Right kidney (tissue), 1 donor: ENCODE measurements around the gene GUK1.
"Not testable (repeated sequence)": the region's sequence is repeated elsewhere in the genome, so short reads cannot be mapped to it uniquely, and the experiment has no call there.

ENCODE experiments used
- DNase-seq: peaks from one replicate; pipeline ENCODE4 v3.0.0-alpha.2; 2016

The GUK1 gene

GRCh38 chr1:228101994-228102790 lies 37.9 kb upstream of the GUK1 start:
- peak; percentile 59 for DNase-seq

GRCh38 chr1:228102791-228103620 lies 37.1 kb upstream of the GUK1 start, which contains the start of gene C1orf35:
Gene C1orf35, minus strand, starts transcription at chr1:228103325. Its CDS starts 98 bp downstream, at chr1:228103227.
- DNase-seq = peak; percentile 96

GRCh38 chr1:228104526-228105269 lies 35.4 kb upstream of the GUK1 start:
- DNase-seq = no peak

DNA sequence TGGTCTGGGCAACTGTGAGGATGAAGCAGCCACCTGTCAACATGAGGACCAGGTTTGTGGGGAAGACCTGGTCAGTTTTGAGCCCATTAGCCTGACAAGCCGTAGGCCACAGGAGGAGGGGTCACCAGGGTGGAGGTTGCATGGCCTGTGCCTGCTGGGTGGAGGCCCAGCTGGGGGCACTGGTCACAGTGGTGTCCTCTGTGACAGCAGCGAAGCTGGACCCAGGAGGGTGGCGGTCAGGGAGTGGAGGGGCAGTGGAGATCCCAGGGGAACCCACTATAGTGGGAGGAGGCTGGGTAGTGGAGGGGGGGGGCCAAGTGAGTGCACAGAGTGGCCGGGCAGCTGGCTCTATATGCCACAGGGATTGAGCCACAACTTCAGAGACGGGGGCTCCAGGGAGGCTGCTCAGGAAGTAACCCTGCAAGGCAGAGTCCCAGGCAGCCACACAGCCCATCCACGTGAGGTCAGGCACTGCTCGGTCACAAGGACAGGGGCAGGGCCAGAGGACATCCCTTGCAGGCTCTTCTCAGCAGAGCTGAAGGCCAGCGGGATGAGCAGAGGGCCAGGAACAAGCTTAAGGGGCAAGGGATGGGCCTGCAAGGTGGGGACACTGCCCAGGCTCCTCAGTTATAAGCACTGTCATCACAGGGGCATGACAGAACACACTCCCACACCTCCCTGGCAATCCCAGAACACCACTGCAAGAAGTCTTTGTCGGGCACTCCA lies 34.6 kb upstream of the GUK1 start:
- no peak for DNase-seq

DNA sequence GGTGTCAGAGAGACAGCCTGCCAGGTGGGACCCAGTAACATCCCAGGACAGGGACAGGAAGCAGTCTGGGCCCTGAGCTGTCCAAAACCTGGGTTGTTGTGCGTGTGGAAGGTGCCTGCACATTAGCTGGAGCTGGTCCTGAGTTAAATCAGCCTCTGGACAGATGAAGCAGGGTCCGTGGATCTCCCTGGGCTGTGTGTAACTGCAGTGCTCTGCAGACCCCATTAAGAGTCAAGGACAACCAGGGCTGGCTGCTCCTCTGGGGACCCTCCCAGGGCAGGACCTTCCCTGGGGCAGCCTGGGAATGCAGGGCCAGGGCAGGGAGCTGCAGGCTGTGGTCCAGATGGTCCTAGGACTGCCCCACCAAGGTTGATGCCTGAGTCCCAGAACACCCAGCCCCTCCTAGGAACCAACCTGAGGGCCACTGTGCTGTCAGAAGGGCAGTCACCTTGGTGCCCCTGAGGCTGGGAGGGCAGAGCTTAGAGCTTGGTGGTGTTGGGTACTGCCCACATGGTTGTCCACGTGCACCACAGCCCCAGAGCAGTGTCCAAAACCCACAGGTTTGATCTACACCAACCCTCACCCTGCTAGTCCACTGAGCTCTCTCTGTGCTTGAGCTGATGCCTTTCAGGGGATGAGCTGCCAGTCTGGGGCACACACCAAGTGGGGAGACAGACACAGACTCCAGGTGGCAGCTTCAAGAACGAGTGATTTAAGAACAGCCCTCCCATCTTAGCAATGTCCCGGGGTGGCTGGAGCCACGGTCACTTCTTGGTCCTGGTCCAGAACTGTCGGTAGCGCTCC lies 33.9 kb upstream of the GUK1 start:
- DNase-seq = no peak

DNA sequence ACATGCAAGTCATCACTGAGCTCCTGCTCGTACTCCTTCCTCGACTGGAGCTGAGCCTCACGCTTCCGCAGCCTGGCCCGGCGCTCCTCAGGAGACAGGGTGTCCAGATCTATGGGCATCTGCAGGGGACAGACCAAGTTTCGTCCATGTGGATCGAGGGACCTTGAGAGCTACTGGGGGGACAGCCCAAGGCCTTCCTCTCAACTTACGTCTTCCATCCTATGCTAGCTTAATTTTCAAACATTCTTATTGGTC lies 33.4 kb upstream of the GUK1 start:
- DNase-seq = no peak

- no peak for DNase-seq
Measured at GRCh38 chr1:228107636-228108035, 32.4 kb upstream of the GUK1 start.

DNA sequence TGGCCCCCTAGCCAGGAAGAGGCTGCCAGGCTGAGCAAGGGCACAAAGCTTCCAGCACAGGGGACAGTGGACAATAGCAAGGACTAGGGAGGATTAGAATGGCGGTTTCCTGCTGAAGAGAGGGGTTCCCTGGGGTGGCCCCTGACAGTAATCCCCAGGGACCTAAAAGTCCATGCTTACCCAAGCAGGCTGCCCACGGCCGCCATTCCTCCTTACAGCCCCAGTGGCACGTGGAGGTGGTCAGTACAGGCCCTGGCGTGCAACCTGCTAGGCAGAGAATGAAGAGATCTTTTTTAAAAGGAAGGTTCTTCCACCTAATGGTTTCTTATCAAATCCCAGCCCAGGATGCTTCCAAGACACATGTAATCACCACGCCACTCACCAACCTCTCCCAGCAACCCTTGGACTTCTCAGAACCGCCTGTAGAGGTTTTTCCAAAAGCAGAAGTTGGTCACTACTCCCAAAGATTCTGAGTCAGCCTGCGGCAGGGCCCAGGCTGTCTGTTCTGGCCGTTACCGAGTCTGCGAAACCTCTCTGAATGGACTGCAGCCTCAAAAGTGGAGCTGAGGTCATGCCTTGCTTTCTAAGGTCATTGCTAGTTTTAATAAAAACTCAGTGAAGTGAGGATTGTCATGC lies 31.9 kb upstream of the GUK1 start:
- DNase-seq = no peak

DNA sequence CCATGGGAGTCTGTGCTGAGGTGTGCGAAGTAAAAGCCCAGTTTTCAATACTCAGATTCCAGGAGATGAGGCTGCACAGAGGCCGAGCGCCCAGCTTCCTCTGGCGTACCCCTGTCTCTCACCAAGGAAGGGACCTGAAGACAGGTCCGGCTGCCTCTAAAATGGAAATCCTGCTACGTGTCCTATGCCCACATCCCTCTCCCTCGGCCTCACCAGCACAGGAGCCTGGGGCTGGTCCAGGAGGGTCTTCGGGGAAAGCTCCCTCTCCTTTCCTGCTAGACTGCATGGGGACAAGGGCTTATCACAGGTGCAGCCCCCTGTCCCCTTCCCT lies 31.4 kb upstream of the GUK1 start:
- no peak for DNase-seq

GRCh38 chr1:228109073-228109961 lies 30.8 kb upstream of the GUK1 start, which contains the start of gene MRPL55:
Gene MRPL55, minus strand, starts transcription at chr1:228109299. Its CDS starts 1,039 bp downstream, at chr1:228108260.
- peak; percentile 84 for DNase-seq

DNA sequence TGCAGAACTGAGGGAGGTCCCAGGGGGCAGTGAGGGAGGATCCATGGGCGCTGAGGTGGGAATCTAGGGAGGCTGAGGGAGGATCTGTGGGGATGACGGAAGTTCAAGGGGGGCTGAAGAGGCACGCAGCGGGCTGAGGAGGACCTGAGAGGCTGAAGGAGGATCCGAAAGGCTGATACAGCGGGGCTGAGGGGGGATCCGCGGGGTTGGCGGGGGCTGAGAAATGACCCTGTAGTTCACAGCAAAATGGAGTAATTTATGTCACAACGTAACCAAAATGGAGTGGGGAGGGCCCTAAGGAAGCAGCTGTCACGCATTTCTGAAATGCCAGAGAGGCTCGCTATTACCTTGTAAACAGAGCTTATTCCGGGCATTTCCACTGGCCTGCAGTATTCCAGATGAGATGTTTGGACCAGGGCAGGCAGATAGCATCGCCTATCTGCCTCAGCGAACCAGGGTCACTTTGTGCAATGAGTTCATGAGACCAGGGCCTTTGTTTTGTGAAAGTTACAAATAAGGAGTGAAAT lies 30.1 kb upstream of the GUK1 start:
- peak; percentile 31 for DNase-seq

DNA sequence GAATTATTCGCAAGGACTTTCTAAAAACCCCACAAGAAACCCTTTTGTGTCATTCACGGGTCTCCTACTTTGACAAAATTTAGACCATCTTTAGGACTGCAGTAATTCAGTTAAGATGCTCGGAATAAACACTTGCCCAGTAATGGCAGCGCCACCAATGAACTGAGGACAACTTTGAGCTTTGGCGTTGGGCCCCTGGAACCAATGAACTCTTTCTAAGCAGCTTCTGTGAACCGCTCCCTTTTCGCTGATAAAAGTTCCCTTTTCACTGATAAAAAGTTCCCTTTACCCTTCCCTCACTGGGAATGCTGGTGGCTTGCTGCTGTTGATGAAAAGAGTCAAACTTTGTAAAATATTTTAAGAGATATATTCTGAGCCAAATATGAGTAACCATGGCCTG lies 29.5 kb upstream of the GUK1 start:
- no peak for DNase-seq

DNA sequence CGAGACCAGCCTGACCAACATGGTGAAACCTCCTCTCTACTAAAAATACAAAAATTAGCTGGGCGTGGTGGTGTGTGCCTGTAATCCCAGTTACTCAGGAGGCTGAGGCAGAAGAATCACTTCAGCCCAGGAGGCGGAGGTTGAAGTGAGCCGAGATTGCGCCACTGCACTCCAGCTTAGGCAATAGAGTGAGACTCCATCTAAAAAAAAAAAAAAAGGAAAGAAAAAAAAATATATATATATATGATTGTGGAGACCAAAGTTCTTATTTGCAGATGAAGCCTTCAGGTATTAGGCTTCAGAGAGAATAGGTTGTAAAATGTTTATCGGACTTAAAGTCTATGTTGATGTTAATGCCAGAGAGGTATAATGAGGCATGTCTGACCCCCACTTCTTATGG lies 28.8 kb upstream of the GUK1 start:
- not testable (repeated sequence) for DNase-seq

GRCh38 chr1:228112167-228112566 lies 27.9 kb upstream of the GUK1 start:
- DNase-seq = no peak

GRCh38 chr1:228112617-228113016 lies 27.5 kb upstream of the GUK1 start:
- DNase-seq = no peak

GRCh38 chr1:228114827-228115226 lies 25.3 kb upstream of the GUK1 start:
- DNase-seq = no peak

DNA sequence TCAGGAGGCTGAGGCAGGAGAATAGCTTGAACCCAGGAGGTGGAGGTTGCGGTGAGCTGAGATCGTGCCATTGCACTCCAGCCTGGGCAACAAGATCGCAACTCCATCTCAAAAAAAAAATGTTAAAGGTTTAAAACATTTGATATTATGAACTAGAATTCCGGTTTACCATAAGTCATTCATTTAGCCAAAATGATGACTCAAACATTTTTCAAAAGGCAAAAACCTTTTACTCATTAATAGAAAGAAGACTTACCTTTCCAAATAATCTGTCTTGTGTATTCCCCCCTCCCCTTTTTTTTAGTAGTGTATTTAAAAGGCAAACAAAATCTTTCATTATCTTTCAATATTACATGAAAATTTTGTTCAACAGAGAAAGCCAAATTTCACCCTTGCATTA lies 22.7 kb upstream of the GUK1 start:
- no peak for DNase-seq

GRCh38 chr1:228118040-228118439 lies 22.0 kb upstream of the GUK1 start:
- no peak for DNase-seq

GRCh38 chr1:228120351-228120750 lies 19.7 kb upstream of the GUK1 start:
- DNase-seq = no peak
